OCI-LY7 (cell line): ENCODE measurements around the gene TLE4. TPM values are rescaled to one million over a fixed set of nuclear protein-coding genes. Genes with fewer than 3 reads are reported as not detected.

Source experiments
- BruUV-seq: library from RNA; stranded (reverse); fragments of 400-500 nt; replicated peaks from 2 replicates; lab custom pipeline; 2021; lab: Mats Ljungman, UMichigan
- CTCF ChIA-PET: fragments of 300-600 bp; sonication (Branson Sonifier 250); formaldehyde crosslinking; loops from one replicate; lab custom pipeline; 2022; ENCODE audit warnings: antibody characterized with exemption; ENCODE audit not compliant: unreplicated experiment; lab: Charles Lee
- POLR2A ChIA-PET: fragments of 300-600 bp; sonication (Branson Sonifier 250); formaldehyde crosslinking; loops from one replicate; lab custom pipeline; 2022; ENCODE audit warnings: antibody characterized with exemption; lab: Charles Lee
- DNase-seq: peaks from one replicate; pipeline ENCODE4 v3.0.0-alpha.2; 2015; ENCODE audit warnings: low spot score
- H2AFZ ChIP-seq: fragments of 200-600 bp; sonication (generic), shearing (Covaris generic); 2 replicates; pipeline ENCODE4 v1.6.1; 2014; ENCODE audit warnings: mild to moderate bottlenecking, antibody characterized with exemption, low read length, moderate library complexity
- H3K27ac ChIP-seq: fragments of 200-600 bp; sonication (generic); 2 replicates; pipeline ENCODE4 v1.5.1; 2014; ENCODE audit warnings: mixed run types, low read depth, mild to moderate bottlenecking, moderate library complexity, low read length, inconsistent platforms; ENCODE audit not compliant: poor library complexity, severe bottlenecking
- H3K36me3 ChIP-seq: fragments of 200-600 bp; sonication (generic); 2 replicates; pipeline ENCODE4 v1.6.1; 2014; ENCODE audit warnings: mild to moderate bottlenecking, antibody characterized with exemption, low read length, moderate library complexity, mixed read lengths; ENCODE audit not compliant: insufficient read depth
- H3K4me1 ChIP-seq: fragments of 200-600 bp; sonication (generic); 2 replicates; pipeline ENCODE4 v1.5.1; 2014; ENCODE audit warnings: mild to moderate bottlenecking, low read length; ENCODE audit not compliant: insufficient read depth, poor library complexity, severe bottlenecking
- H3K4me2 ChIP-seq: fragments of 200-600 bp; sonication (generic); 2 replicates; pipeline ENCODE4 v1.6.1; 2014; ENCODE audit warnings: mild to moderate bottlenecking, low read length
- H3K4me3 ChIP-seq: fragments of 200-600 bp; sonication (generic); 2 replicates; pipeline ENCODE4 v1.5.1; 2014; ENCODE audit warnings: mild to moderate bottlenecking, low read depth, low read length; ENCODE audit not compliant: poor library complexity, severe bottlenecking
- H3K79me2 ChIP-seq: fragments of 200-600 bp; sonication (generic); 2 replicates; pipeline ENCODE4 v1.6.1; 2016; ENCODE audit warnings: low read depth, mild to moderate bottlenecking, low read length, moderate library complexity, mixed read lengths; ENCODE audit not compliant: insufficient read depth
- H3K9me2 ChIP-seq: fragments of 200-600 bp; sonication (generic); 2 replicates; pipeline ENCODE4 v1.6.1; 2016; ENCODE audit warnings: mild to moderate bottlenecking, low read length, mixed read lengths; ENCODE audit not compliant: insufficient read depth
- H3K9me3 ChIP-seq: fragments of 200-600 bp; sonication (generic); 2 replicates; pipeline ENCODE4 v1.6.1; 2014; ENCODE audit warnings: mild to moderate bottlenecking, mixed run types, low read length, mixed read lengths
- H4K20me1 ChIP-seq: fragments of 200-600 bp; sonication (generic); 2 replicates; pipeline ENCODE4 v1.6.1; 2014; ENCODE audit warnings: mild to moderate bottlenecking, antibody characterized with exemption, low read length, moderate library complexity, mixed read lengths; ENCODE audit not compliant: insufficient read depth
- CTCF ChIP-seq: fragments of 200-600 bp; sonication (generic); conservative IDR thresholded peaks from 2 replicates; pipeline ENCODE4 v1.5.1; 2014; ENCODE audit warnings: mild to moderate bottlenecking, antibody characterized with exemption, low read length, moderate library complexity, mixed read lengths
- EZH2phosphoT487 ChIP-seq: fragments of 200-600 bp; sonication (generic); IDR thresholded peaks from 2 replicates; pipeline ENCODE4 v1.6.1; 2018; ENCODE audit warnings: low read depth, borderline replicate concordance, mild to moderate bottlenecking, mixed run types, antibody characterized with exemption, low read length, moderate library complexity, mixed read lengths
- intact Hi-C: fragments of 100-400 bp; cut with micrococcal nuclease; formaldehyde crosslinking; loops from one replicate; pipeline ENCODE4 v1.10.0; 2022; ENCODE audit not compliant: unreplicated experiment
- total RNA-seq, 2 experiments: library from RNA; depleted of rRNA in 1 of 2; stranded (reverse); fragments of >200 nt in 1 of 2; shearing (Covaris generic) in 1 of 2; gene quantifications; 2 replicates each; pipeline ENCODE4 v1.2.3, GENCODE V29; 2014 to 2022

Gene TLE4
- total RNA-seq, 2 experiments from 2014 or later: 36.7 to 41.7 TPM

- Histone ChIP-seq H2AFZ (no peak overlapping the region), H3K9me2 (no peaks in the 10 kb centered on the region), H3K9me3 (no peaks in the 10 kb centered on the region), H3K4me2 (no peak overlapping the region), H3K79me2 (no peaks in the 10 kb centered on the region), H3K27ac (no peak overlapping the region), H3K4me3 (no peak overlapping the region), H3K36me3 (peaks cover 44% of the 10 kb centered on the region), H4K20me1 (no peaks in the 10 kb centered on the region), H3K4me1 (no peaks in the 10 kb centered on the region)
- no peak for DNase-seq
- intact Hi-C loops: no loop called here
- CTCF ChIA-PET: no interaction called here
- no TSS peak for BruUV-seq
- TF ChIP-seq CTCF (no peak), EZH2phosphoT487 (no peak)
- POLR2A ChIA-PET: interaction anchor here (1.1 kb wide), 1 partner anchor 8 kb away, joined by 5 read pairs; no protein-coding TSS in a partner anchor
Observed at GRCh38 chr9:79705704-79706103, 133.9 kb downstream of the TLE4 start.

GRCh38 chr9:79706512-79706911, 134.7 kb downstream of the TLE4 start:
- Histone ChIP-seq H3K4me2 (no peak overlapping the region), H3K4me1 (no peaks in the 10 kb centered on the region), H3K4me3 (no peak overlapping the region), H3K36me3 (peaks cover 51% of the 10 kb centered on the region), H4K20me1 (no peaks in the 10 kb centered on the region), H3K27ac (no peak overlapping the region), H3K79me2 (no peaks in the 10 kb centered on the region), H3K9me2 (no peaks in the 10 kb centered on the region), H2AFZ (no peak overlapping the region), H3K9me3 (no peaks in the 10 kb centered on the region)
- ChIA-PET CTCF (no interaction called here), POLR2A (no interaction called here)
- no peak for TF ChIP-seq CTCF
- no peak for TF ChIP-seq EZH2phosphoT487
- no peak for DNase-seq
- BruUV-seq: no TSS peak
- intact Hi-C loops: no loop called here

- H3K4me1 ChIP-seq: no peaks in the 10 kb centered on the region
- ChIA-PET CTCF (no interaction called here), POLR2A (interaction anchor here (0.7 kb wide), 1 partner anchor 10 kb away, joined by 3 read pairs; no protein-coding TSS in a partner anchor)
- H2AFZ ChIP-seq: no peak overlapping the region
- H3K79me2 ChIP-seq: no peaks in the 10 kb centered on the region
- BruUV-seq: no TSS peak
- intact Hi-C loops: no loop called here
- TF ChIP-seq CTCF (no peak), EZH2phosphoT487 (no peak)
- no peaks in the 10 kb centered on the region for H4K20me1 ChIP-seq
- no peak overlapping the region for H3K4me3 ChIP-seq
- no peaks in the 10 kb centered on the region for H3K9me3 ChIP-seq
- no peak overlapping the region for H3K4me2 ChIP-seq
- no peaks in the 10 kb centered on the region for H3K9me2 ChIP-seq
- no peak overlapping the region for H3K27ac ChIP-seq
- no peak for DNase-seq
- H3K36me3 ChIP-seq: peaks cover 58% of the 10 kb centered on the region
Observed at GRCh38 chr9:79707589-79707988, 135.8 kb downstream of the TLE4 start.
